Occipital lobe (tissue), 2 donors: ENCODE measurements around the gene FSD1. TPM values are rescaled to one million over a fixed set of nuclear protein-coding genes. Genes with fewer than 3 reads are reported as not detected.
"Not testable (repeated sequence)": the region's sequence is repeated elsewhere in the genome, so short reads cannot be mapped to it uniquely, and the experiment has no call there.

ENCODE experiments used
- DNase-seq: peaks from one replicate; lab custom pipeline; 2025; lab: John Stamatoyannopoulos, UW
- total RNA-seq: library from RNA; depleted of rRNA; stranded (reverse); fragments of >200 nt; gene quantifications from one replicate; pipeline ENCODE4 v1.2.3, GENCODE V29; 2014

FSD1 gene
- total RNA-seq, result 28.4 TPM

DNA sequence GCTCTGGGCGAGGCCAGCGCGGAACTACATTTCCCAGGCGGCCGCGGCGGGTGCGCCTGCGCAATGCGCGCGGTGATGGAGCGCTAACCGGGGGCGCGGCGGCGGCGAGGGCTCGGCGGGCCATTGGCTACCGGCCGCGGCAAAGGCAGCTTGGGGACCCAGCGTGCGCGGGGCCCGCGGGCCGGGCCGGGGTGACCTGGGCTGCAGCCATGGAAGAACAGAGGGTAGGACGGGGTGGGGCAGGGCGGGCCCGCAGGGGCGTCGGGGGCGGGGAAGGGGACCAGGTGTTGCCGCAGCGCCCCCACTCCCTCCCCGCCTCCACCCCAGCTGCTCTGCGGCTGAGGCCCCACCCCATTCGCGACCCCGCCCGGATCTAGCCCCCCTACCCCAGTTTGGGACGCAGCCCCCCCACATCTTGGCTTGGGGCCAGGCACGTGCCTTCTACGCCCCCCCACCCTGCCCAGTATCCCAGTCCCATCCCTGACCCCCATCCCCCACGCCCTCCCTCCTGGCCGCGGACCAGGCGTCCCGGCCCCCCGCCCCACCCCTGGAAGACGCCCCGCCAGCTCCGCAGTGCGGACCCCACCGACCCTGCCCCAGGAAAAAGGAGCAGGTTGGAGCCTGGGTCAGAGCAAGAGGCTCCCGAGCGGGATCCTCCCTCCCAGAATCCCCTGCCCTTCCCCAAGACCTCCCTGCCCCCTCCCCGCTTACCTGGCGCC, at the start of gene FSD1:
Gene FSD1 (plus strand): TSS at position 61 of the 719 bp plus-strand sequence. CDS start 149 bp downstream, at position 210.
- DNase-seq, result peak; percentile 19

DNA sequence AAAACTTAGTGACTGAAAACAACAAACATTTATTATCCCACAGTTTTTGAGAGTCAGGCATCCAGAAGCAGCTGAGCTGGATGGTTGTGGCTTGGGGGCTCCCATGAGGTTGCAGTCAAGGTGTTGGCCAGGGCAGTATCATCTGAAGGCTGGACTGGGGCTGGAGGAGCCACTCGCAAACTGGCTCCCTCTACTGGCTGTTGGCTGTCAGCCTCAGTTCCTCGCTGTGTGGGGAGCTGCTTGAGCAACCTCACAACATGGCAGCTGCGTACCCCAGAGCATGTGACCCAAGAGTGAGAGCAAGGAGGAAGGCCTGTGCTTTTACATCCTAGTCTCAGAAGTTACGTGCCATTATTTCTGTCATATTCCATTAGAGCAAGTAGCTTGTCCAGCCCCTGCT, 47.8 kb upstream of the FSD1 start:
- DNase-seq, result no peak

- DNase-seq, result no peak
These were observed 47.4 kb upstream of the FSD1 start for GRCh38 chr19:4257025-4257424.

GRCh38 chr19:4258181-4258580, 46.2 kb upstream of the FSD1 start:
- DNase-seq, result no peak

- DNase-seq, result no peak
These were observed 43.7 kb upstream of the FSD1 start for GRCh38 chr19:4260613-4261191.

DNA sequence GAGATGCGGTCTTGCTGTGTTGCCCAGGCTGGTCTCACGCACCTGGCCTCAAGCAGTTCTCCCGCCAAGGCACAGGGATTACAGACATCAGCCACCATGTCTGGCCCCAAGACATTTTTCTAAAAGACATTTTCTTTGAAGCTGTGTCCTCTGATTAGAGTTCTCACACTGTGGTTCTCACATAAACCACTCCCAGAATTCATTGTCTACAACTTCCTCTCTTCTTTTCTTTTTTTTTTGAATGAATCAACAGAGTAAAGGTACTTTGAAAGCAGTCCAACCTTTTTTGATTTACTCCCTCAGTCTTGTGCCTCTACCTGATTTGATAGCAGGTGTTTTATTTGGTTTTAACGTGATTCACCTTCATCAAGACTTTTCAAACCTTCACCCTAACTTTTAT, 39.6 kb upstream of the FSD1 start:
- DNase-seq, result no peak

GRCh38 chr19:4266253-4267000, 38.0 kb upstream of the FSD1 start:
- no peak for DNase-seq

DNA sequence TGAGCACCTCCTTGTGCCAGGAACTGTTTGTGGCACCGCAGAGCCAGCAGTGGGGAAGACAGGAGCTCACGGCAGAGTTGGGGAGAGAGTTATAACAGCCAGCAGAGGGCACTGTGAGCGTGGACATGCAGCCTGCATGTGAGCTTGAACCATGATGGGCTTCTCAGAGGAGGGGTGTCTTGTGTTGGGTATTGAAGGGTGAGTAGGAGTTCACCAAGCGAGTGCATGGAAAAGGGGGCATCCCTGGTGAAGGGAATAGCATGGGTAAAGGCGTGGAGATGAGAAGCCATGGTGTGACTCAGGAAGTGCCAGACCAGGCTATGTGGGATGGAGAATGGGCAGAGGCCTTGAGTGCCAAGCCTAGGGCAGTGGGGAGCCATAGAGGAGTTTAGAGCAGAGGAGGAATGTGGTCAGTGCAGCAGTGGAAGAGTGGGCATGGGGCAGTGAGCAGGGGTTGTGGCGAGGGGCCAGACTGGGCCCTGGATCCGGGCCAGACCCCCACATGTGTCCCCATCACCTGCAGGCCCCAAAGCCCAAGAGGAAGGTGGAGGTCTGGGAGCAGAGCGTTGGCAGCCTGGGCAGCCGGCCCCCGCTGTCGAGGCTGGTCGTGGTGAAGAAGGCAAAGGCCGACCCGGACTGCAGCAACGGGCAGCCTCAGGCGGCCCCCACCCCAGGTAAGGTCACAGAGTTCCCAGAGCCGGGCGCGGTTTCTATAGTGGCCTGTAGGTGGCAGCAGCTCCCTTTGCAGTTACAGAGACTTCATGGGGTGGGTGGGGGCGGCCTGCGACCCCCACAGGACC, 37.1 kb upstream of the FSD1 start:
- no peak for DNase-seq

DNA sequence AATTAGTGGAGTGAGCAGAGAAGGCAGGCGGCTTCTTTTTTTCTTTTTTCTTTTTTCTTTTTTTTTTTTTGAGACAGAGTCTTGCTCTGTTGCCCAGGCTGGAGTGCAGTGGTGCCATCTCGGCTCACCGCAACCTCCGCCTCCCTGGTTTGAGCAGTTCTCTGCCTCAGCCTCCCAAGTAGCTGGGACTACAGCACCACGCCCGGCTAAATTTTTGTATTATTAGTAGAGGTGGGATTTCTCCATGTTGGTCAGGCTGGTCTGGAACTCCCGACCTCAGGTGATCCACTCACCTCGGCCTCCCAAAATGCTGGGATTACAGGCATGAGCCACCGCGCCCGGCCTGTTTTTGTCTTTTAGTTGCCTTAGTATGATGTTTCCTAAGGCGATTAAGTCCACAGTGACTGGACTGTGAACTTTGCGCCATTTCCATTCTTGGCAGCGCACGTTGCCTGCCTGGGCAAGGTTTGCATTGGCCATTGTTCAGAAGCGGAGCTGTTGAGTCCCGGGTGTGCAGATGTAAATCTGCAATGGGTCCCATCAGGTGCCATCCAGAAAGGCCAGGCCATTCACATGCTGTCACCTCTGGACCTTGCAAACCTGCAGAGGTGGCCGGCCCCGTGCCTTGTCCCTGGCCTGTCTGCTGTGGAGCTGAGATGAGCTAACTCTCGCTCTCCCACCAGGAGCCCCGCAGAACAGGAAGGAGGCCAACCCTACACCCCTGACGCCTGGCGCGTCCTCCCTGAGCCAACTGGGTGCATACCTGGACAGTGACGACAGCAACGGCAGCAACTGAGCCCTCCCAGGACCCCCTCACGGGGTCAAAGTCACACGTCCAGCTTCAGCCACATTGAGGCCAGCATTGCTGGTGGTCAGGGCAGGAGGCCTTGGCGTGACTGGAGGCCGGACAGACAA, 36.2 kb upstream of the FSD1 start:
- DNase-seq, result no peak

- DNase-seq, result no peak
These were observed 35.5 kb upstream of the FSD1 start for GRCh38 chr19:4268816-4269430.

DNA sequence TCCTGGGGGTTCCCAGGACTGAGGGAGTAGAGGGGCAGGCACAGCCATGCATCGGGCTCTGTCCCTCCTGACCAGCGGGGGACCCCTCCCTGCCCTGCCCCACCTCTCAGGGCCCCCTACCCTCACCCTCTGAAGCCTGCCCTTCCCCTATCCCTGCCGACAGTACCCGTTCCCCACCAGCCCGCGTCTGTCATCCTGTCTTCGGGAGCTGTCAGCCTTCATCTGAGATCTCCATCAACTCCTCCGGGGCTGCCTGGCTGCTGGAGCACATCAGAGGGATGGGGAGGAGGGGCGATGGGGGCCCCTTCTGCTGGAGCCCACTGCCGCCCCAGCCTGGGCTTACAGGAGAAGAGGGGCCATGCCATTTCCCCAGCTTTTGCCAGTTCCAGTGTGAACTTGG, 31.5 kb upstream of the FSD1 start:
- DNase-seq, result no peak

DNA sequence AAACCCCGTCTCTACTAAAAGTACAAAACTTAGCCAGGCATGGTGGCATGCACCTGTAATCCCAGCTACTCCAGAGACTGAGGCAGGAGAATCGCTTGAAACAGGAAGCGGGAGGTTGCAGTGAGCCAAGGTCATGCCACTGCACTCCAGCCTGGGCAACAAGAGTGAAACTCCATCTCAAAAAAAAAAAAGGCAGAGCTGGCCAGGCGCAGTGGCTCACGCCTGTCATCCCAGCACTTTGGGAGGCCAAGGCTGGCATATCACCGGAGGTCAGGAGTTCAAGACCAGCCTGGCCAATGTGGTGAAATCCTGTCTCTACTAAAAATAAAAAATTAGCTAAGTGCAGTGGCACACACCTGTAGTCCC, 30.1 kb upstream of the FSD1 start:
- DNase-seq, result not testable (repeated sequence)

DNA sequence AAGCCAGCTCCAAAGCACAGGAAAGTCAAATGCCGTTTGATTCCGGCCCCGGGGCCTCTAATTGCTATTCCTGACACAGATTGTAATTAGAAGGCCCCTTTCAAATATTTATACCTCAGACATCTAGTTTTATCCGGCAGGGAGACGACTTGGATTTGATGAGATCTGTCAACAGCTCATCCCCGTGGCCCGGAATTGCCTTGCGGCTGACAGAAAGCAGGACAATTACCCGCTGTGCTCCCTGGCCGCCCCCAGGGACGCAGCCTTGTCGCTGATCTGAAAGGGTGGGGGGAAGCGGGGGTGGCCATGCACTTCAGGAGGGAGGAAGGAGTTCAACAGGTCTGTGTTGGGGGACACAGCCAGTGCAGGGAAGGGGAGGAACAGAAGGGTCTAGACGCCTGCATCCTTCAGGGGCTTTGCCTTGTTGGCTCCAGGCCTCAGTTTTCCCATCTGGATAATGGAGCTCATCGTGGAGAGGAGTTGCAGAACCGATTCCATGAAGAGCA, 27.2 kb upstream of the FSD1 start:
- DNase-seq, result no peak

- DNase-seq, result no peak
These were observed 26.4 kb upstream of the FSD1 start for GRCh38 chr19:4278010-4278409.

- no peak for DNase-seq
These were observed 25.8 kb upstream of the FSD1 start, which contains the start of gene SHD for GRCh38 chr19:4278419-4279266. TSS of gene SHD (plus strand) at chr19:4279266. CDS start at chr19:4280064, 798 bp downstream.

- no peak for DNase-seq
These were observed 25.2 kb upstream of the FSD1 start for GRCh38 chr19:4279267-4279529.

GRCh38 chr19:4279530-4280422, 24.6 kb upstream of the FSD1 start:
- no peak for DNase-seq
